HG03103 (cell line): ENCODE data around the gene ATP2C2.

Experiments used
- ATAC-seq: cut with Tn5 transposase; IDR thresholded peaks from one replicate; pipeline ENCODE4 v1.9.1; 2021; ENCODE audit warnings: low read depth; ENCODE audit not compliant: unreplicated experiment

The ATP2C2 gene

DNA sequence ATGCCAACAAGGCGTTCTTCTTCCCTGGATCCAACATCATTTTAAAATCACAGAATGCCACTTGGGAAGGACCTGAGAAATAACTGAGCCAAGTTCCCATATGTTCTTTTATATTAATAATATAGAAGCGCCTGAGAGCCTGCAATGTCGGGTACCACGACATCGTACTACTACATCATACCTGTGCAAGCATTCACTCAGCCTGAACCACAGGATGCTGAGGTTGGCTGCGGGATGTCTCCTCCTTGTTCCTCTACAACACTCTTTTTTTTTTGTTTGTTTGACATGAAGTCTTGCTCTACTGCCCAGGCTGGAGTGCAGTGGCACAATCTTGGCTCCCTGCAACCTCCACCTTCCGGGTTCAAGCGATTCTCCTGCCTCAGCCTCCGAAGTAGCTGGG lies 2.1 kb upstream of the ATP2C2 start:
- no peak for ATAC-seq

DNA sequence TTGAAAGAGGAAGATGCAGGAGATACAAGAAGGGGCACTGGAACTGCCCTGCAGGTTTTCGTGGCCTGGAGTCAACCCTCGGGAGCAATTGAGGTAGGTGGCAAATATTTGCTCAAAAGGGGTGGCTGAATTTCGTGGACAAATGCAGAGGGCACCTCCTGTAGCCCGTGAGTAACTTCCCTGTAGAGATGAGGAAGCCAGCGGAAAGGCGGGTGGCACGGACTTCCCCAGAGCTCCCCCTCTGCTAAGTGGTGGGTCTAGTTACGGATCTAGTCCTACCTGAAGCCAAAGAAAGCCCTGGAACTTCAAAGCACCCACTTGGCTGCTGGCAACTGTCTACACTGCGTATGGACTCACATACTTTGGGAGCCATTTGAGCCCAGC lies 1.0 kb upstream of the ATP2C2 start:
- ATAC-seq = no peak

DNA sequence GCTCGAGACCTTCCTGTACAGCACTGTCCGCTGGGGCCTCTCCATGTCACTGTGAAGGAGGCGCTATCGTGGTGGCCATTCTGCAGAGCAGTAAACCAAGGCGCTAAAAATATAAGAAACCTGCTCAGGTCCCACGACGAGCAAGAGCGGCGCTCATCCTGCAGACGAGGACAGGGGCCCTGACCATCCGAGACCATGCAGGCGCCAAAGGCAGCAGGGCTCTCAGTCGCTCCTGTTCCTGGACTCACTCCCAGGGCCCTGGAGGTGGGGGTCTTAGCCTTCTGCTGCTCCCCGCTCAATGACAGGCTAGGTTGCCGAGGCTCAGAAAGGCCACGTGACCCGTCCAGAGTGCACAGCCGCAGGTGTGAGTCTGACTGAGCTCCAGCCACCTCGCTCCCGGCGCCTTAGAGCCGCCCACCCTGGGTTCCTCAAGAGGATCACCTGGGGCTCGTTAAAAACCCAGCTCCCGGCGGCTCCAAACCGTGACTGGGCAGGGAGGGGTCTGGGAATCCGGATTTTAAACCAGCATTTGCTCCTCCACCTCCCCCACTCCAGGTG lies 509 bp upstream of the ATP2C2 start:
- ATAC-seq = no peak

DNA sequence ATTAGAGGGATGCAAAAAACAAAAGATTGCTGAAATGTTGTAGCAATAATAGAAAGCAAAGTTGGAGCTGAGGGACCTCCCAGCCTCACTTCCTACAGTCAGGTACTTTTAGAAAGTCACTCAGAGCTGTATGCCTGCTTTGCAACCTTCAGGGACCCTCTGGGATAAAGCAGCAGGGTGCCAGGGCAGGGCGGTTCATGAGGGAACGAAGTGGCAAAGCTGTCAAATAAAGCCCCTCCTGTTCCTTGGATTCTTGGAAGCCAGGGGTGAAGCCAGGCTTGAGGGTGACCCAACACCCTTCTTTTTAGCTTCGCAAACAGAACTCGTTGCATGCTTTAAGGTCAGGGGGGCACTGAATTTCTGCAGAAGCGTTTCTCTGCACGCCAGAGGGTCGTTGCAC lies 767 bp downstream of the ATP2C2 start:
- ATAC-seq = no peak

DNA sequence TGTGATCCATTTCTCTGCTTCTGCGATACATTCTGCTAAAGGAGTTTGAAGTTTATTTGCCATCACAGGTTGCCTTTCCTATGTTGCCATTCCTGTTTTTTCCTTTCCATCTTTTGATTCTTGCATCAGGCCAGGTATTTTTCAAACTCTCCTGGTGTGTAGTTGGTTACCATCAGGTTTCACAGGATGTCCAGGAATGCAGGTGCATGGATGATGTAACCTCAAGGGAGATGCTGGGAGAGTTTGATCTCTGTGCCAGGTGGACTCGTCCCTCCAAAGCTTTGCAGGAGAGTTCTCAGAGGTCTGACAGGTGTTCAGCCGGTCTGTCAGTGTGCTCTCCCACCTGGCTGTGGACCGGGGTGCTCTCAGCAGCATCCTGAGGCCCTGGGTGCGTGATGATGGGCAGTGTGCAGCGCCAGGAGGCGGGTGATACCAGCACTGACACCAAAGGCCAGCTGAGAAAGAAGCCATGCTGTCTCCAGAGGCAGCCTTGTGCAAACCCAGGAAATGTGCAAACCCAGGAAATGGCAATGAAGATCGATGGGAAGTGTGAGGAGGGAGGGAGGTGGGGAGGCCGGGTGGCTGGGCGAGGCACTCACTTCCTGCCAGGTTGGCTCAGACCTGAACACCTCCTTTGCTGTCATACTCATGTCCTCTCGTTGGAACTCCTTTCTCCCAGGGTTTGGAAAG lies 1.7 kb downstream of the ATP2C2 start:
- no peak for ATAC-seq

DNA sequence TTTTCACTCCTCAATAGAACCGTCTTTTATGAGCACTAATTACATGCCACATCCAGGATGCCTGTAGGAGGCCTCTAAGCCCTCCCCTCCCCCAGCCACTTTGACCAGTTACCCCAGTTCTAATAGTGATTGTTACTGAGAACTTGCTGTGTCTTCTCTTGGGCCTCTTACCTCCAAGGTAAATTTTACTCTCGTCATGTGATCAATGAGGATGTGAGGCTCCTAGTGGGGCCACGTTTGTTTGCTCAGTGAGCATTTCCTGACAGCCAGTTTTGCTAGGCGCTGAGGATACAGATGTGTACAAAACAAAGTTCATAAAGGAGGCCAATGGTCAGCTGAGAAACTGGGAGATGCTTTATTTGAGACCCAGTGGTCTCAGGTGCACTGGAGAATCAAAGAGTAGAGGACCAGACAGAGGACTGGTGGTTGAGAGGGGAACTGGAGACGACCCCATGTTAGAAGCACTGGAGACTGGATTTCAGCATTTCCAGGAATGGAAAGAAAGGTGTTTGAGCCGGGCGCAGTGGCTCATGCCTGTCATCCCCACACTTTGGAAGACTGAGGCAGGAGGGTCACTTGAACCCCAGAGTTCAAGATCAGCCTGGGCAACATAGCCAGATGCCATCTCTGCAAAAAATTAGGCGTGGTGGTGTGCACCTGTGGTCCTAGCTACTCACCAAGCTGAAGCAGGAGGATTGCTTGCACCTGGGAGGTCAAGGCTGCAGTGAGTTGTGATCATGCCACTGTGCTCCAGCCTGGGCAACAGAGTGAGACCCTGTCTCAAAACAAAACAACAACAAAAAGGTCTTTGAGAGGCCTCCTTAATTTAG lies 2.6 kb downstream of the ATP2C2 start:
- no peak for ATAC-seq

DNA sequence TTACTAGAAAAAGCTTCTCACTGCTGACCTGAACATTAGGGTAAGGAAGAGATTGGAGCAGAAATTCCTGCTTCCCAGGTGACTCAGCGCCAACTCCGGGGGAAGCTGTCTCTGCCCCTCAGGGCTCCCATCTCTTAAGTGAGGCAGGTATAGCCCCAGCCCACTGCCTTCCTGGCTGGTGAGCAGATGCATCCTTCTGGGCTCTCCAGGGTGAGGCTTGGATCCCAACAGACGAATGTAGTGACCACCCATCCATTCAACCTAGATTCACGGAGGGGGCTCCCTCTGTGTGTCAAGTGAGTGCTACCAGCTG lies 3.2 kb downstream of the ATP2C2 start:
- ATAC-seq = no peak

DNA sequence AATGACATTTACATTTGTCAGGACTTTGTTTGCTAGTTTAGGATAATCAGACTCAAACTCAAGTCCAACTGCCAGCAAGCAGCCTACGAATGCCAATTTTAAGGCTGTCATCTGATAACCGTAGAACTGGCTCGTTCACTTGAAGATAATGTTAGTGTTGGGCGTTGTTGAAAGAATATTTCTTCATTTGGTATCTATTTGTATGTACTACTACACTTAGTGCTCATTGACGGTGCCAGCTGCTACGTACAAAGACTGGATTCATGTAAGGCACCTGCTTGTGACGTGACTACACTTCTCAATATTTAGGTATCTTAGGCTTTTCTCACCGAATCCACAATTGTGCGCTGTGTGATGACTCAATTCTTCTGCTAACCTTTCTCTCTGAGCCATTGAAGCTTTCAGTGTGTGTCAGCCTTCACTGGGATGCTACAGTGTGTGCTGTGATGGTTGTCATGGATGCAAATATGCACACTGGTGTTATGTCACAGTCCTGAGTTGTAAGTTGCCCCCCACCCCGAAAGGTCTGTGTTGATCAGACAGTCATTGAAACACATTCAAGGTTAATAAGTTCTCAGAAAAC lies 5.7 kb downstream of the ATP2C2 start:
- ATAC-seq = no peak

DNA sequence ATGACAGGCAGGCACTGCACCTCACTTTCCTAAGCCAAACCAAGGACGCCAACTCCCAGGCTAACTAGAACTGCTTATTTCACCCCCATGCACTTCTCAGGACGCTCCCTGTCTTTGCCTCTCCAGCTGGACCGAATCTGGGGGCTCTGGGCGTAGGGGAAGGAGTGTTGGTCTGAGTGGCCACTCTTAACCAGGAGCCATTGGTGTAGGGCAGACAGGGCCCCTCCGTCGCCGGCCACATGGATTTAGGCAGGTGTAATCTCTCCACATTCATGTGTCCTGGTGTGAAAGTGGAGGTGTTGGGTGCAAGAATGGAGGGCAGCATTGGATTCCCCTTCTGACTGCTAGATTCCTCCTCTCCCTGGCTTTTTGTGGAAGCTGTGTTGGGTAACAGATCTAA lies 9.8 kb downstream of the ATP2C2 start:
- ATAC-seq = no peak

DNA sequence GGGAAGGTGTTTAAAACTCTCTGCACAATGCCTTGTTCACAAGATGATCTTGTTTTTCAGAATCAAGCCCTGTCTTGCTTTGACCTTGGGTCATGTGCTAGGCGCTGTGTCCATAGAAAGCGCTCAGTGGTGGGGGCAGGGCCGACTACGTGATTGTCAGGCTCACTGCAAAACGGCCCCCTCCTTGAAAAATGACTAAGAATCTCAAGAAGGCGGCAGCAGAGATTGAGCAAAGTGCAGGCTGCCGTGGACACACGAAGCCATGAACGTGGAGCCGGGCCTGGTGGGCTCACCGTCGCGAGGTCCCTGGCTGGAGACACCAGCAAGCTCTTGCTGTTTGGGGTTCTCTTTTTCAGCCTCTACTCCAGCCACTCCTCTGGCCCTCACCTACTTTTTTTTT lies 10.2 kb downstream of the ATP2C2 start:
- no peak for ATAC-seq

DNA sequence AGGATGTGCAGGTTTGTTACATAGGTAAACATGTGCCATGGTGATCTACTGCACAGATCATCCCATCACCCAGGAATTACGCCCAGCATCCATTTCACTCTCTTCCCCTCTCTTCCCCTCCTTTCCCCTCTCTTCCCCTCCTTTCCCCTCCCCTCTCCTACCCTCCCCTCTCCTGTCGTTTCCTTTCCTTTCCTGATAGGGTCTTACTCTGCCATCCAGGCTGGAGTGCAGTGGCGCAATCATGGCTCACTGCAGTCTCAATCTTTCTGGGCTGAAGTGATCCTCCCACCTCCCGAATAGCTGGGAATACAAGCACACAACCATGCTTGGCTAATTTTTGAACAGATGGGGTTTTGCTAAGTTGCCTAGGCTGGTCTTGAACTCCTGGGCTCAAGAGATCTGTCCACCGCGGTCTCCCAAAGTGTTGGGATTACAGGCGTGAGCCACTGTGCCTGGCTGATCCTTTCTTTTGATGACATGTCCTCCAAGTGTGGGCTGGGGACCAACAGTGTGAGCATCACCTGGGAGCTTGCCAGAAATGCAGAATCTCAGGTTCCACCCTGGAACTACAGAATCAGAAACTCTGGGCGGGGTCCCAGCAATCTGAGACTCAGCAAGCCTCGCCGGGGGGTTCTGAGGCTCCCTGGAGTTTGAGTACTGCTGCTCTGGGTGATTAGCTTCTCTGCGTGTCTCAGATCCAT lies 10.8 kb downstream of the ATP2C2 start:
- ATAC-seq = no peak

DNA sequence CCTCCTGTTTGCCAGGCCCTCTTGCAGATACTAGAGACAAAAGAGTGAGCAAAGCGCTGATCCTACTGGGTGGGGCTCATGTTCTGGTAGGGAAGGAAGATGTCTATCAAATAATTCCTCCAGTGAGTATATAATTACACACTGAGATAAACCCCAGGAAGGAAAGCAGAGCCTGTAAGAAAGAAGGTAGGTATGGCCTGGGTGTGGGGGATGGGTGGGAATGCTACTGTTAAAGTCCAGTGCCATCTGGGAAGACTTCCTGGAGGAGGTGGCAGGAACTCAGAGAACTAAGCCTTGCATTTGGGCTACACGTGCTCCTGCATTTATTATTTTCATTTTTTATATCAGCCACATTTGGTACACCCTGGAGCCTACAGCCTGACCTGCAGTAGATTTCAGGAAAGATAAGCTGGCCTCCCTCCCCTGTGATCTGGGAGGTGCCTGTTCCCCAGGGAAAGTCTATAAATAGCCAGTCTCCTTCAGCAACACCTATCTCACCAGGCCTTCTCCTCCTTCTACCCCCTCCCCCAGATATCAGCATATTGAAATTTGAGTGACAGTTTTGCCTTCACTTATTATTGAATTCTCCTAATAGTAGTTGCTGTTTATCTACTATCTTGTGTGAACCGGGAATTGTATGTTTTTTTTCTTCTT lies 11.5 kb downstream of the ATP2C2 start:
- no peak for ATAC-seq

DNA sequence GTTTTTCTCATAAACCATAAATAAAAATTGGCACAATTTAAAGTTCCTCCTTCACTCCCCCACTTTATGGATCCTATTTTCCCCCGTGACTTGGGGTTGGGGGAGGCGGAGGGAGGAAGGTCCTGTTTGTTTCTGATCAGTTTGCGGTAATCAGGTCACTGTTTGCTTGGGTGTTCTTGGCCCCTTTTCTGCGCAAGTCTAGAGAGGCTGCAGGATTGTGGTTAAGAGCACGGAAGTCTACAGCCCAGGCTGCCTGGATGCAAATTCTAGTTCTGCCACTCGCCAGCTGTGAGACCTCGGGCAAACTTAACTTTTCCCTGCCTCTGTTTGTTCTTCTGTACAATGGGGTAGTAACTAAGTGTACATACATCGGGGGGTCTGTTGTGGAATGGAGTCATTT lies 12.1 kb downstream of the ATP2C2 start:
- ATAC-seq = no peak

DNA sequence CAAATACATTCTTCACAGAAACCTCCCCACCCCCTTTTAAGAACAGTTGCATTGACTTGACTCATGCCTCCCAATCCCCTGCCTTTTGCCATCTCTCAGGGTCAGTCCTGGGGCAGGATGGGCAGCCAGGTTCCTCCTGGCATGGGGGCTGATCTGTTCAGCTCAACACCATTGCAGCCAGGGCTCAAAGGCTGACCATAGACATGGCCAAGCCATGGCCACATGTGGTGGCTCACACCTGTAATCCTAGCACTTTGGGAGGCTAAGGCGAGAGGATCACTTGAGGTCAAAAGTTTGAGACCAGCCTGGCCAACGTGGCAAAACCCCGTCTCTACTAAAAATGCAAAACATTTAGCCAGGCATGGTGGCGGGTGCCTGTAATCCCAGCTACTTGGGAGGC lies 14.1 kb downstream of the ATP2C2 start:
- ATAC-seq = no peak

DNA sequence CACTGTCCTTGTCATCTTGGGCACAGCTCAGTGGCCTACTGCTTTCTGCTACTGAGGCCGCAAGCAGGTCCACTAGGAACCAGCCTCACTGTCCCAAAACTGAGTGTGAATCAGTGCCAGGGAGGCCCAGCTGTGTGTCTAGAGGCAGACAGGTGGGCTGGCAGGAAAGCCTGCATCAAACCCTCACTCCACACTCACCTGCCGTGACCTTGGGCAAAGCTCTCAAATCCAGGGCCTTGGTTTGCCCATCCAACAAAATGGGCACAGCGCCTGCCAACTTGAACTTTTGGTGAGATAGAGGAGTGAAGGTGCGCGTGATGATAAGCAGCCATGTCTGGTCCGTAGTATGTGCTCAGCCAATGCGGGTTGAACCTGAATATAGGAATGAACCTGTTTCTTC lies 14.8 kb downstream of the ATP2C2 start:
- no peak for ATAC-seq

DNA sequence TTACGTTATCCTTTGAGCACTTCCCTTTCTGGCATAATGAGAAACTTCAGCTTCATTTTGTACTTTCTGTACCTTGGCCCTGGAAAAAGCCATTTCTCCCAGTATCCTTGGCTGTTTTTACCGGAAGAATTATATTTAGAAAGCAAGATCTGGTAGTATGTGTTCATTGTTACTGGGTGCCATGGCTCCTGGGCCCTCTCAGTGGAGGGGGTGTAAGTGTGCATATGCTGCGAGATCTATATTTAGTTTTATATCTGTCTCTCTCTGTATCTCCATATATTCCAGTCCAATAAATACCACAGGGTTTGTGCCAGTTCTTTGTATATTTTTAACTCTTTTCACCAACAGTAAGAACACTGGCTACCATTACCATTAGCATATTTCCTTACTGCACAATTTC lies 17.7 kb downstream of the ATP2C2 start:
- no peak for ATAC-seq

DNA sequence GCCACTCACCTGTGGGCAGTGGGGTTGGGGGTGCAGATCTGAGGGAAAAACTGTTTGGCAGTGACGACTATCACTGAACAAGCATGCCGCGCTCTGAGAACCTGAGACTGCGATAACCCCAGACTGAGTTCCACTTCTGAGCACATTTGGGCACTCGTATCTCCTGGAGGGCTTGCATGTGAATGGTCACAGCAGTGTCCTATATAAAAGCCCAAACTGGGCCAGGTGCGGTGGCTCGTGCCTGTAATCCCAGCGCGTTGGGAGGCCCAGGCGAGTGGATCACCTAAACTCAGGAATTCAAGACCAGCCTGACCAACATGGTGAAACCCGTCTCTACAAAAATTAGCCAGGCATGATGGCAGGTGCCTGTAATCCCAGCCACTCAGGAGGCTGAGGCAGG lies 18.7 kb downstream of the ATP2C2 start:
- no peak for ATAC-seq

DNA sequence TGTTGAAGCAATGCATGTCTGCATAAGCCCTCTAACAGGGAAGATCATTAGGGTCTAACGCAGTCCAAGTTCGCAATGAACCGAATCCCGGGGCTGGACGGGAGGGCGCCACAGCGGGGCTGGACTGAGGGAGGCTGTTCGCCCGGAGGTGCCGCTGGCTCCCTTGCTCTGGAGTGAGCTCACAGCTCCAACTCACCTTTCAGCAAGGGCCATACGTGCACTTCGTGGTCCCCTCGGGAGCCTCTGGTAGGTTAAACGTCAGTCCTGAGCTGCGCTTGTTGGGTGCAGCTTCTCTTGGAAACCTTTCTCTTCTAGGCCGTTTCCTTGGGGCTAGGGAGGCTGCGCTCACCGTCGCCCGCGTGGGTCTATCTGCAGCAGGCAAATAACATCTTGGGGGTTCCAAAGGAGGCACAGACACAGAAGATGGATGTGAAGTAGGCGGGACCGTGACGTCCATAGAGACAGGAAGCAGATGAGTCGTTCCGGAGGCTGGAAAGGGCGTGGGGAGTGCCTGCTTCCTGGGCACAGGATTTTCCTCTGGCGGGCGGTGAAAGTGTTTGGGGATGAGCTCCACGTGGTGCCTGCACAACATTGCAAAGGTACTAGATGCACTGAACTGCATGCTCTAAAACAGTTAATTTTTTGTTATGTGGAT lies 21.9 kb downstream of the ATP2C2 start:
- no peak for ATAC-seq

DNA sequence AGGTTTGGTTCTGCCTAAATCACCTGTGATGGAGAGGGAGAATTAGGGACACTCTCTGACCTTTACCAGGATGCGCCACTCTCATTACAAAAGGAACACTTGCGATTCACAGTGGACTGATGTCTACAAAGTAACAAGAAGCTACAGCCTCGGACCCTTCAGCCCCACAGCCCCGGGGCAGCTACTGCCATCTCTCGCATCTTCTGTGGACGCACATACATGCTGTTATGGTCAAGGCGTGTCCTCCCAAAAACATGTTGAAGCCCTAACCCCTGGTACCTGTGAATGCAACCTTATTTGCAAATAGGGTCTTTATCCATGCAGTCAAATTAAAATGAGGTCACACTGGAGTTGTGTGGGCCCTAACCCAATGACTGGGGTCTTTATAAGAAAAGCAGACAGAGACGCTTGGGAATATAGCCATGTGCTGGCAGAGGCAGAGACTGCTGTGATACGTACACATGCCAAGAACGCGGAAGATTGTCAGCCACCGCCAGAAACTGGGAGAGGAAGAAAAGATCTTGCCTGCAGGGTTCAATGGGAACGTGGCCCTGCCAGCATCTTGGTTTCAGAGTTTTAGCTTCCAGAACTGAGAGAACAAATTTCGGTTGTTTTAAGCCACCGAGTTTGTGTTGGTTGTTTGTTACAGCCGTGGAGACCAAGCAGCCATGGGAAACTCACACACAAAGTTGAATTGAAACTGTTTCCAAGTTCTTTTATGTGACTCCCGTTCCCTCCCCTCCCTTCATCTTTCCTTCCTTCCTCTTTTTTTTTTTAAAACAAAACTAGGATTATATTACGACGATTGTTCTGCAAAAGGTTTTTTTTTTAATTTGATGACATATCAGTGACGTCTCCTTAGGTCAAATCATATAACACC lies 23.1 kb downstream of the ATP2C2 start:
- no peak for ATAC-seq
